ENCODE data around the gene NAPG. TPM values are rescaled to one million over a fixed set of nuclear protein-coding genes. Genes with fewer than 3 reads are reported as not detected.
A peak's percentile ranks its signal among the peaks of the same experiment; 100 is the strongest.

NAPG gene
- total RNA-seq, 1 donor from 2014 or later = 25.1 TPM

- Histone ChIP-seq H3K4me1 (ENCODE audit: control insufficient read depth in 3 of 3, insufficient read depth in 3 of 3, low read length in 3 of 3) (peaks cover 24 to 43% (median 25%) of the 10 kb centered on the region in 3 donors), H3K9me3 (ENCODE audit: control insufficient read depth in 3 of 3, low read length in 3 of 3) (no peaks in the 10 kb centered on the region)
Observed at GRCh38 chr18:10523544-10523943, 2.3 kb upstream of the NAPG start.

DNA sequence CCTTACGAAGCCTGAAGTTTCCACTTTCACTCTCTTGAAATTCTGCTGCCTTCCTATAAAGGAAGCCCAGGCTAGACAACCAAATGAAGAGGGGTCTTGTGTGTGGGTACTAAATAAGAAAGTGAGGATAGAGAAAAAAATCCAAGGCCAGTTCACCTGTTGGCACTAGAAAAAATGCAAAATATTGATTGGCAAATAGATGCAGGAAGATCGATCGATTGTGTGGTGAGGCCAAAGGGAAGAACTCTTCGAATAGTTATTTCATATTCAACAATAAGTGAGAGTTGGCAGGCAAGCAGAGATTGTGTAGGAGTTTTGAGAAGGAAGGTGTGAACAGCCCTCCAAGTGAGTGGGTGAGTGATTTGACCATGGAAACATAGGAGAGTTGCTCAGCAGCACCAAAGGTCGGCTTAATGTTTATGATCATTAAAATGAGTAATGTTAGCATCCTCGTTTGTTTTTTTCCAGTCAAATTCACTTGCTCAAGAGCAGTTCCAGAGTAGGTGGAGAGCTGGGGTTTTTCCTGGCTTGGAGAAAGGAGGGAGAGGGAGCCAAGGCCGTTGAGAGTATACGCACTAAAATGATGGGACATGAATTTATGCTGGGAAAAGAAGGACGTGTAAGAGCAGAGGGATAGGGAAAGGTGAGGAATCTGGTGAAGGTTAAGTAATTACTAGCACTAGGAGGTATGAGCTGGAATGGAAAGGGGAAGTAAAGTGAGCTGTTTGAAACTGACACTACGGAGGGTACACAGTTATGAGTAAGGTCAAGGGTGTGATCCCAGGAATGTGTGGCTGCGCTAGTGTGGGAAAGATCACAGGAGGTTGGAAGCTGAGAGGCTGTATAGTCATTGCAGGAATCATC lies 1.1 kb upstream of the NAPG start:
- Histone ChIP-seq H3K27me3 (ENCODE audit: control insufficient read depth in 3 of 3, insufficient read depth in 3 of 3, low read length in 3 of 3) (no peaks in the 10 kb centered on the region), H3K4me1 (ENCODE audit: control insufficient read depth in 3 of 3, insufficient read depth in 3 of 3, low read length in 3 of 3) (peaks cover 19 to 33% (median 19%) of the 10 kb centered on the region in 3 donors), H3K4me3 (ENCODE audit: low read length in 3 of 3) (peak overlapping the region in 2 of 3 donors; percentile 81 to 91), H3K27ac (ENCODE audit: low read depth, low read length) (no peak overlapping the region), H3K36me3 (ENCODE audit: control insufficient read depth in 3 of 3, insufficient read depth in 3 of 3, low read length in 3 of 3) (no peaks in the 10 kb centered on the region), H3K9ac (ENCODE audit: low read depth in 1 of 3, low read length in 3 of 3) (no peak overlapping the region), H3K9me3 (ENCODE audit: control insufficient read depth in 3 of 3, low read length in 3 of 3) (no peaks in the 10 kb centered on the region)

More at GRCh38 chr18:10523544-10523943, 2.3 kb upstream of the NAPG start:
- no peak overlapping the region for H3K4me3 ChIP-seq (ENCODE audit: low read length in 3 of 3)
- H3K36me3 ChIP-seq (ENCODE audit: control insufficient read depth in 3 of 3, insufficient read depth in 3 of 3, low read length in 3 of 3) = no peaks in the 10 kb centered on the region
- H3K9ac ChIP-seq (ENCODE audit: low read depth in 1 of 3, low read length in 3 of 3) = no peak overlapping the region
- H3K27ac ChIP-seq (ENCODE audit: low read depth, low read length) = no peak overlapping the region
- H3K27me3 ChIP-seq (ENCODE audit: control insufficient read depth in 3 of 3, insufficient read depth in 3 of 3, low read length in 3 of 3) = no peaks in the 10 kb centered on the region

DNA sequence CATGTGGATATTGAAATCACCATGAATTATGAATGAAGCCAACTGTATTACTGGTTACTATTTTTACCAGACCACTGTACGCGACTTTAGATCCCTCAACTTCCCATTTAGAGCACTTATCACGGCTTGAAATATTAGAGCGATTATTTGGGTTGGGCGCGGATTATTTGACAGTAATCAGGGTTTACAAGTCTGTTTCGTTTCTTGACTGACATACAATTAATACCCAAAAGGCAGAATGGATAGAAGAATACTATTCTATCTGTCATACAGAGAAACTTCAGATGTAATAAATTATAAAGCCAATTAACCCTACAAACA lies 496 bp upstream of the NAPG start:
- H3K9ac ChIP-seq (ENCODE audit: low read depth in 1 of 3, low read length in 3 of 3) = no peak overlapping the region
- peak overlapping the region; percentile 81 to 96 (median 91) for H3K4me3 ChIP-seq (ENCODE audit: low read length in 3 of 3)
- H3K36me3 ChIP-seq (ENCODE audit: control insufficient read depth in 3 of 3, insufficient read depth in 3 of 3, low read length in 3 of 3) = no peaks in the 10 kb centered on the region
- peaks cover 13 to 32% (median 14%) of the 10 kb centered on the region in 3 donors for H3K4me1 ChIP-seq (ENCODE audit: control insufficient read depth in 3 of 3, insufficient read depth in 3 of 3, low read length in 3 of 3)
- H3K27me3 ChIP-seq (ENCODE audit: control insufficient read depth in 3 of 3, insufficient read depth in 3 of 3, low read length in 3 of 3) = no peaks in the 10 kb centered on the region
- H3K27ac ChIP-seq (ENCODE audit: low read depth, low read length) = no peak overlapping the region
- H3K9me3 ChIP-seq (ENCODE audit: control insufficient read depth in 3 of 3, low read length in 3 of 3) = no peaks in the 10 kb centered on the region

- H3K4me1 ChIP-seq (ENCODE audit: control insufficient read depth in 3 of 3, insufficient read depth in 3 of 3, low read length in 3 of 3) = peaks cover 13 to 33% (median 14%) of the 10 kb centered on the region in 3 donors
- no peaks in the 10 kb centered on the region for H3K36me3 ChIP-seq (ENCODE audit: control insufficient read depth in 3 of 3, insufficient read depth in 3 of 3, low read length in 3 of 3)
- peak overlapping the region; percentile 81 to 96 (median 91) for H3K4me3 ChIP-seq (ENCODE audit: low read length in 3 of 3)
- no peaks in the 10 kb centered on the region for H3K27me3 ChIP-seq (ENCODE audit: control insufficient read depth in 3 of 3, insufficient read depth in 3 of 3, low read length in 3 of 3)
- peak overlapping the region; percentile 68 for H3K27ac ChIP-seq (ENCODE audit: low read depth, low read length)
- peak overlapping the region; percentile 75 to 92 (median 89) for H3K9ac ChIP-seq (ENCODE audit: low read depth in 1 of 3, low read length in 3 of 3)
- H3K9me3 ChIP-seq (ENCODE audit: control insufficient read depth in 3 of 3, low read length in 3 of 3) = no peaks in the 10 kb centered on the region
Observed at GRCh38 chr18:10526561-10526949, 728 bp downstream of the NAPG start.

DNA sequence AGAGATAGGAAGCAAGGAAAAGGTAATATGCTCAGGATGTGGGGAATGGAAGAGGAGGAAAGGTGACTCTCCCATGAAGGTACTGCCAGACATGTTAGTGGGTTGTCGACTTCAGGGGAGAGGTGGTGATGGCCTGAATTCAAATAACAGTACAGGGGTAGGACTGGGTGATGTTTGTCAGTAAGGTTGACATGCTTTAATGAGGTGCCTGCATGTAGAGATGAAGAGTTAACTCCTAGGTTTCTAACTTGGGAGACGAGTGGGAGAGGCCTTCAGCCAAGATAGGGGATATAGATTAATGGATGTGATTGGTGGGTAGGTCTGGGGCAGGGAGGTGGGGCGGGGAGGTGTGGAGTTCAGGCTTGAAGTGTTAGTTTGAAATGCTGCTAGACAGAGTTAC lies 2.6 kb downstream of the NAPG start:
- H3K4me3 ChIP-seq (ENCODE audit: low read length in 3 of 3) = no peak overlapping the region
- no peaks in the 10 kb centered on the region for H3K9me3 ChIP-seq (ENCODE audit: control insufficient read depth in 3 of 3, low read length in 3 of 3)
- no peak overlapping the region for H3K27ac ChIP-seq (ENCODE audit: low read depth, low read length)
- H3K4me1 ChIP-seq (ENCODE audit: control insufficient read depth in 3 of 3, insufficient read depth in 3 of 3, low read length in 3 of 3) = peaks cover 13 to 33% (median 14%) of the 10 kb centered on the region in 3 donors
- H3K36me3 ChIP-seq (ENCODE audit: control insufficient read depth in 3 of 3, insufficient read depth in 3 of 3, low read length in 3 of 3) = peaks cover 0 to 2% (median 0%) of the 10 kb centered on the region in 3 donors
- no peak overlapping the region for H3K9ac ChIP-seq (ENCODE audit: low read depth in 1 of 3, low read length in 3 of 3)
- no peaks in the 10 kb centered on the region for H3K27me3 ChIP-seq (ENCODE audit: control insufficient read depth in 3 of 3, insufficient read depth in 3 of 3, low read length in 3 of 3)

- Histone ChIP-seq H3K27ac (ENCODE audit: low read depth, low read length) (no peak overlapping the region), H3K4me3 (ENCODE audit: low read length in 3 of 3) (no peak overlapping the region), H3K4me1 (ENCODE audit: control insufficient read depth in 3 of 3, insufficient read depth in 3 of 3, low read length in 3 of 3) (peaks cover 13 to 30% (median 14%) of the 10 kb centered on the region in 3 donors), H3K9ac (ENCODE audit: low read depth in 1 of 3, low read length in 3 of 3) (no peak overlapping the region), H3K36me3 (ENCODE audit: control insufficient read depth in 3 of 3, insufficient read depth in 3 of 3, low read length in 3 of 3) (peaks cover 0 to 6% (median 2%) of the 10 kb centered on the region in 3 donors), H3K27me3 (ENCODE audit: control insufficient read depth in 3 of 3, insufficient read depth in 3 of 3, low read length in 3 of 3) (no peaks in the 10 kb centered on the region), H3K9me3 (ENCODE audit: control insufficient read depth in 3 of 3, low read length in 3 of 3) (no peaks in the 10 kb centered on the region)
Observed at GRCh38 chr18:10530002-10530401, 4.2 kb downstream of the NAPG start.

- H3K27ac ChIP-seq (ENCODE audit: low read depth, low read length) = peak overlapping the region; percentile 36
- peaks cover 0 to 6% (median 2%) of the 10 kb centered on the region in 3 donors for H3K36me3 ChIP-seq (ENCODE audit: control insufficient read depth in 3 of 3, insufficient read depth in 3 of 3, low read length in 3 of 3)
- H3K4me1 ChIP-seq (ENCODE audit: control insufficient read depth in 3 of 3, insufficient read depth in 3 of 3, low read length in 3 of 3) = peaks cover 11 to 26% (median 13%) of the 10 kb centered on the region in 3 donors
- H3K4me3 ChIP-seq (ENCODE audit: low read length in 3 of 3) = no peak overlapping the region
- H3K9me3 ChIP-seq (ENCODE audit: control insufficient read depth in 3 of 3, low read length in 3 of 3) = no peaks in the 10 kb centered on the region
- no peaks in the 10 kb centered on the region for H3K27me3 ChIP-seq (ENCODE audit: control insufficient read depth in 3 of 3, insufficient read depth in 3 of 3, low read length in 3 of 3)
- no peak overlapping the region for H3K9ac ChIP-seq (ENCODE audit: low read depth in 1 of 3, low read length in 3 of 3)
Observed at GRCh38 chr18:10530852-10531251, 5.0 kb downstream of the NAPG start.

DNA sequence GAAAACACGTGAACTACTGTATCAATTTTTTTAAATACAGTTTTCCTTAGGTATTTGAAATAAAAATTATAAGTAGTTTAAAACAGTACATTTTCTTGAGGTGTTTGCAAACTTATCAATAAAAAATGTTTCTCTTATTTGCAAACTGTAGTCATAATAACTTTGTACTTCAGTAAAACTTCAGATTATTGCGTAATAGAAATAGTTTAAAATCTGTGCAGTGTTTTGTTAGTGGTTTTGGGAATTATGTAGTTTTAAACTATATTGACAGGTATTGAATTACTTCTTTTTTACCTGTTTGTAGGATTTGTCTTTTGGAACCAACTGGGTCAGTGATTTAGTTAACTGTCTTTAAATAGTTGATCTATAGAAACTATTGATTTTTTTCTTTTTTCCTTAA lies 7.3 kb downstream of the NAPG start:
- peaks cover 0 to 6% (median 2%) of the 10 kb centered on the region in 3 donors for H3K36me3 ChIP-seq (ENCODE audit: control insufficient read depth in 3 of 3, insufficient read depth in 3 of 3, low read length in 3 of 3)
- H3K27me3 ChIP-seq (ENCODE audit: control insufficient read depth in 3 of 3, insufficient read depth in 3 of 3, low read length in 3 of 3) = no peaks in the 10 kb centered on the region
- H3K9me3 ChIP-seq (ENCODE audit: control insufficient read depth in 3 of 3, low read length in 3 of 3) = no peaks in the 10 kb centered on the region
- no peak overlapping the region for H3K27ac ChIP-seq (ENCODE audit: low read depth, low read length)
- H3K4me1 ChIP-seq (ENCODE audit: control insufficient read depth in 3 of 3, insufficient read depth in 3 of 3, low read length in 3 of 3) = peaks cover 3 to 8% (median 3%) of the 10 kb centered on the region in 3 donors
- no peak overlapping the region for H3K9ac ChIP-seq (ENCODE audit: low read depth in 1 of 3, low read length in 3 of 3)
- no peak overlapping the region for H3K4me3 ChIP-seq (ENCODE audit: low read length in 3 of 3)

DNA sequence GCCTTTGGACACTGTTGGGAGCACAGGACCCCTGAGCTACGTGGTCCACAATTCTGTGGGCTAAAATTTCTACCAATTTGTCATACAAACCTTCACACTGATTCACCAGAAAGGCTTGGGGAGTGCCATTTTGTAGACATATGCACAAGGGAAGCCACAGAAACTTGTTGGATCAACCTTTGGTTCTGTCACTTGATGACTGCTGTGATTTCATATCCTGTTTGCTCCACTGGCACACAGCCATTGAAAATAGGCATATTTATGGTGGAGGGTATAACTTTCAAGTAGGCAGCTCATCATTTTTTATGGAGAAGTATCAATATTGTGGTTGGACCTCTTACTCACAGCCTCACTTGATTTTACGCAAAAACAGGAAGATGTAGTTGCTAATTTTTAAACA lies 10.5 kb downstream of the NAPG start:
- no peak overlapping the region for H3K9ac ChIP-seq (ENCODE audit: low read depth in 1 of 3, low read length in 3 of 3)
- no peaks in the 10 kb centered on the region for H3K4me1 ChIP-seq (ENCODE audit: control insufficient read depth in 3 of 3, insufficient read depth in 3 of 3, low read length in 3 of 3)
- H3K4me3 ChIP-seq (ENCODE audit: low read length in 3 of 3) = no peak overlapping the region
- H3K27me3 ChIP-seq (ENCODE audit: control insufficient read depth in 3 of 3, insufficient read depth in 3 of 3, low read length in 3 of 3) = no peaks in the 10 kb centered on the region
- peaks cover 10 to 19% (median 13%) of the 10 kb centered on the region in 3 donors for H3K36me3 ChIP-seq (ENCODE audit: control insufficient read depth in 3 of 3, insufficient read depth in 3 of 3, low read length in 3 of 3)
- H3K9me3 ChIP-seq (ENCODE audit: control insufficient read depth in 3 of 3, low read length in 3 of 3) = no peaks in the 10 kb centered on the region
- no peak overlapping the region for H3K27ac ChIP-seq (ENCODE audit: low read depth, low read length)

- Histone ChIP-seq H3K36me3 (ENCODE audit: control insufficient read depth in 3 of 3, insufficient read depth in 3 of 3, low read length in 3 of 3) (peaks cover 17 to 25% (median 20%) of the 10 kb centered on the region in 3 donors), H3K9me3 (ENCODE audit: control insufficient read depth in 3 of 3, low read length in 3 of 3) (no peaks in the 10 kb centered on the region)
Observed at GRCh38 chr18:10537765-10538164, 11.9 kb downstream of the NAPG start.

More at GRCh38 chr18:10537765-10538164, 11.9 kb downstream of the NAPG start:
- no peaks in the 10 kb centered on the region for H3K27me3 ChIP-seq (ENCODE audit: control insufficient read depth in 3 of 3, insufficient read depth in 3 of 3, low read length in 3 of 3)
- no peak overlapping the region for H3K4me3 ChIP-seq (ENCODE audit: low read length in 3 of 3)
- H3K9ac ChIP-seq (ENCODE audit: low read depth in 1 of 3, low read length in 3 of 3) = no peak overlapping the region
- no peaks in the 10 kb centered on the region for H3K4me1 ChIP-seq (ENCODE audit: control insufficient read depth in 3 of 3, insufficient read depth in 3 of 3, low read length in 3 of 3)
- no peak overlapping the region for H3K27ac ChIP-seq (ENCODE audit: low read depth, low read length)

Data from skeletal muscle tissue (tissue), 4 donors.